NCI-H345 treated with DMSO at 0.1 percent for 48 hours (cell line): Measurements from ENCODE around the gene GSTA3.
"Not testable (repeated sequence)": the region's sequence is repeated elsewhere in the genome, so short reads cannot be mapped to it uniquely, and the experiment has no call there.

Source experiments
- DNase-seq: peaks from one replicate; lab custom pipeline; 2025; ENCODE audit not compliant: unreplicated experiment; lab: John Stamatoyannopoulos, UW

GSTA3 gene

DNA sequence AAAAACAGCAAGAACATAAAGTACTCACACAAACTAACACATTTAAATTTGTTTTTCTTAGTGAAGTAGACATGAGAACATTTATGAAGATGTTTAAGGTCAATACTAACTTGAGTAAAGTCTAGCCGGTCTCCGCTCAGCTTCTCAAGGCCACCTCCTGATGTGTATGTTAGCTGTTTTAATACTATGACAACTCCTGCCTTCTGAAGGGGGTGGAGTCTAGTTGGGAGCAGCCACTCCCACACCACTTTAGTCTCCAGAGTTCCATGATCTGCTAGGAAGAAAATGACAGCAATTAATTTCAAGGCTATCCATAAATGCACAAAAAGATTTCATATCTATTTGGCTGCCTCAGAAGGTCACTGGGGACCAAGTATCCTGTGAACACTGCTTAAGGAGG lies at the start of gene GSTA3:
Gene GSTA3, minus strand, starts transcription at position 168 of the 400 bp plus-strand sequence. CDS start 3,864 bp downstream, outside the sequence.
- DNase-seq = no peak

DNA sequence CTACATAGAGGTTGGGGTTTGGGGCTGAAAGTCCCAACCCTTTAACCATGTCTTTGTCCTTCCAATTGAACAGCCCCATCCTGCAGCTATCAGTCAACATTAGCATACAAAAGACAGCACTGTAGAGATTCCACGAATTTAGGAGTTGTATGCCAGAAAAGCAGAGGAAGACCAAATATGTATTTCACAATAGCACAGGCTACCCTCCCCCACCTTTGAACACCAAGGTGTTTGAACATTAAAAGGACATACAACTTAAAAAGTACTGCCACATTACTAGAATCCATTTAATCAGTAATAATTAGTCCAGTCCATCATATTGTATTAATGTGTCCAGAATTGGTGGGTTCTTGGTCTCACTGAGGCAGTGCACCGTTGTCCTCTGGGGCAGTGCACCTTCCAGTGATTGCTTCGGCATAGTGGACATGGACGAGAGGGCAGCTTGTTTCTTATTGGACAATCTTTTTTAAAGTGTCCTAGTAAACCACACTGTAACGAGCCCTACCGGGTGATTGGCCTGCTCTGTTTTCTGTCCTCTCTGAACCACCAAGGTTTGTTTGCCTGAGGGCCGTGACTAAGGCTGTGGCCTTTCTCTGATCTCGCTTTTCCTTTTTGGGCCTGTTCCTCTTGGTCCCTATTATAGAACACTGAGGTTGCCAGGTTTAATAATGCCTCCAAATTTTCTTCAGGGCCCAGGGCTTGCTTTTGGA lies 49.2 kb upstream of the GSTA3 start:
- DNase-seq = no peak

DNA sequence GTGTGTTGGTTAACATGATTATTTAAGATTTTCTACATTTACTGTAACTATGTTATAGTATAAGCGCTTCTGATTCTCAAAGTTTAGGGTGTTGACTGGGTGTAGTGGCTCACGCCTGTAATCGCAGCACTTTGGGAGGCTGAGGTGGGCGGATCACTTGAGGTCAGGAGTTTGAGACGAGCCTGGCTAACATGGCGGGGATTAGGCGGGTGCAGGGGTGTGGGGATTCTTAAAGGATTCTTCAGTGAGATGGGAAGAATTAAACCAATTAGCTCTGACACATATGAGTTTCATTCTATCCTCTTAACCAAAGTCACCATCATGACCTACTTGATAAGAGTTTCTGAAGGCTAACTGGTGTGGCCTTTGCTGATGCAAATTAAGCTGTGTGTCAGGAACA lies 46.4 kb upstream of the GSTA3 start:
- DNase-seq = no peak

DNA sequence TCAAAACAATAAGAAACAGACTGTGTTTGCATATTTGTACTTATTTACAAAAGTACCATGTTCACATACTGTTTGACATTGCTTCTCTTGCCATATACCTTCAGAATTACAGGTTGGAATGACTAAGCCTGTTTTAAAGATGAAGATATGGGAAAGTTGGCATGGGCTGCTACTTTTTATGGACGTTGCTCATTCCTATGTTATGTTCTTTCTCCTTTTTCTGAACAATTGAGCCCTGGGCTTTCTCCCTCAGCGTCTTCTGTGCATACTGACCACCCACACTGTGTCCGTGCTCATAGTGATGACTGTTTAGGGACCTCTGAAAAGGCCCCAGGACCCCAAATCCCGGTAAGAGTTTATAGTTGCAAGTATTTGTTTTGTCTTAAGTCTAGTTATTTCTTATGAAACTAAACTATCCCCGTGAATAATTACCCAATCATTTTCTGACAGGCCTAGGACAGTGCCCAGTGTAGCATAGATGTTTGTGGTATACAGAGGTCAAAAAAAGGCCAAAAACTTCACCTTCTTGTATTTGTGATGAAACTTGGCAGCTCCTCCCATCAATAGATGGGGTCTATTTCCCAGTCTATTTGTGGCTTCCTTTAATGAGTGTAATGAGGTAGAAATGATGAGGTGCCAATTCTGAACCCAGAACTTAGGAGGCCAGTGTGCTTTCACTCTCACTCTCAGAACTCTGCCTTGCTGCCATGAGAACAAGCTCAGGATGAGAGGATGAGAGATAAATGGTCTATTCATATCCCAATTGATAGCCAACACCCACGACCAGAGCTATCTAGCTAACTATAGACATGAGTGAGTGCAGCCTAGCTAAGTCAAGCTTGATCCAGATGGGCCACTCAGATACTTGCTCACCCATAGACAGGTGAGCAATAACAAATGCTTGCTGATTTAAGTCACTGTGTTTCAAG lies 44.7 kb upstream of the GSTA3 start:
- DNase-seq = no peak

DNA sequence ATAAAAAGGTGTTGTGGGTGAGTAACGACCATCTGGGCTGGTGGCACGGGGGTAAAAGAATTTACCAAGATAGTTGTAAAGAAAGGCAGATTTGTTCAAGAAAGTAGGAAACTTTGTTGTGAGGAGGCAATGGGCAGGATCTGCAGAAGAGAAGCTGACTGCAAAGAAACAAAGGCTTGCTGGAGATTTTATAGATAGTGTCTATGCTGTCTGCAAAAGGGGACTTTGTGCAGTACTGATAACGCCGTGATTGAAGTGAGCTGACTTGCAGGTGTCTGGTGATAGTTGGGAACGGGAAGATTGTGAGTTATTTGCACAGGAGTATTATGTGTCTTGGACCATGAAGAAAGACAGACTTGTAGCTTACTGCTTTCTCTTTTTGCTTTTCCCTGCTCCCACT lies 36.8 kb upstream of the GSTA3 start:
- no peak for DNase-seq

DNA sequence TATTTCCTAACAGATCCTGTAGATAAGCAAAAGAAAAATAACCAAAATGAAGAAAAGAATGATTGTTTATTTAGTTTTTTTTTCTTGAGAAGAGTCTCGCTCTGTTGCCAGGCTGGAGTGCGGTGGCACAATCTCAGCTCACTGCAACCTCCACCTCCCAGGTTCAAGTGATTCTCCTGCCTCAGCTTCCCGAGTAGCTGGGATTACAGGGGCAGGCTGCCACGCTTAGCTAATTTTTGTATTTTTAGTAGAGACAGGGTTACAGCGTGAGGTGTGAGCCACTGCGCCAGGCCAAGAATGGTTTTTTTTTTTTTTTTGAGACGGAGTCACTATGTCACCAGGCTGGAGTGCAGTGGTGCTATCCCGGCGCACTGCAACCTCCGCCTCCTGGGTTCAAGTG lies 33.3 kb upstream of the GSTA3 start:
- not testable (repeated sequence) for DNase-seq

DNA sequence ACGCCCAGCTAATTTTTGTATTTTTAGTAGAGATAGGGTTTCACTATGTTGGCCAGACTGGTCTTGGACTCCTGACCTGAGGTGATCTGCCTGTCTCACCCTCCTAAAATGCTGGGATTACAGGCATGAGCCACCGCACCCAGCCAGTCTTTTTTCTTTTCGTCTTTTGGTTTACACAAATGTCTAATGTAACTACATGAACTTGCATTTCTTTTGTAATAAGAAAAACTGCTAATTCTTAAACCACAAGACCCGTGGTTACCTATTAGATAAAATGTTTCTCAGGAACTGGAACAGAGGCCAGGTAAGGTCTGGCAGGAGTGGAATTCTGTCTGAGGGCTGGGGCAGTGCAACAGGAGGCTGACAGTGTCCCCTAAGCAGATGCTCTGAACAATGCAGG lies 32.7 kb upstream of the GSTA3 start:
- DNase-seq = no peak

DNA sequence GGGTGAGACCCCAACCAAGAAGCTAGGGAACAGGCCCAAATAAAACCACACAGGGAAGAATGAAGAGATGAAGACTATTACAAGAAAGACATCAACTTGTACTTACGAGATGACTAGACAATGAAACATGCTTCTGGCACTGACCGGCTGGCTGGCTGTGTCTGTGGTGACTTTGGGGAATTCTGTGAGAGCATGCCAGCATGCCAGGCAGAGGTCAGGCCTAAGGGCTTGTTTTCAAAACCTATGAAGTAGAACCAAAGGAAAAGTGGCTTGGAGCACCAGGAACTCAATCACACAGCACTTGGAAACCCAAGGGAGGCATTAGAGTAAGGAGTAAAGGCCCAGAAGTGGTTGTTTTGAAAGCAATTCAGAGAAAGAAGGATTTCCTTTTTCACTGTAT lies 28.4 kb upstream of the GSTA3 start:
- no peak for DNase-seq

DNA sequence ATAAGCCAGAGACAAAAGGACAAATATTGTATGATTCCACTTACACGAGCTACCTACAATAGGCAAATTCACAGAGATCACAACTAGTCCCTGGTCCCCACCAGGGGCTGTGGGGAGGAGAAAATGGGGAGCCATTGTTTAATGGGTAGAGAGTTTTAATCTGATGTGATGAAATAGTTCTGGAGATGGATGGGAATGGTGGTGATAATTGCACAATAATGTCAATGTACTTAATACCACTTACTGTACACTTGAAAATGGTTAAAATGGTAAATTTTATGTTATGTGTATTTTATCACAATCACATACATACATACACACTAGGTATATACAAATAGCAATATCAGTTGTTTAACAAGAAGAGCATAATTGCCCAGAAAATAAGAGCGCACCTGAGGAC lies 24.3 kb upstream of the GSTA3 start:
- no peak for DNase-seq

DNA sequence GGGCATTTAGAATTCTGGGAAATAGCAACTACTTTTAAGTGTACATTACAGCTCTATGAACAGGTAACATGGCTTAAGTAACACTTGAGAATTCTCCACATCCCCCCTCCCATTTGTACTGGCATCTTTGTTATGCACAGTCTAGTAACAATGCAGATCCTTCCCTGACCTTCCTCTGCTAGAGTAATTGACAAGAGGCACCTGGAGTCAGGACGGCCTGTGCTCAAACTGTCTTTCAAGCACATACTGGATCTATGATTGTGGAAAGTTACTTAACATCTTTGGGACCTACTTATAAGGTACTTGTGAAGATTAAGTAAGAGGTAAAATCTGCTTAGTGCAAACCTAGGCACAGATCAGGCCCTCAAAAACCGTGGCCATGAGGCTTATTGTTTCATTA lies 21.9 kb upstream of the GSTA3 start:
- DNase-seq = no peak

DNA sequence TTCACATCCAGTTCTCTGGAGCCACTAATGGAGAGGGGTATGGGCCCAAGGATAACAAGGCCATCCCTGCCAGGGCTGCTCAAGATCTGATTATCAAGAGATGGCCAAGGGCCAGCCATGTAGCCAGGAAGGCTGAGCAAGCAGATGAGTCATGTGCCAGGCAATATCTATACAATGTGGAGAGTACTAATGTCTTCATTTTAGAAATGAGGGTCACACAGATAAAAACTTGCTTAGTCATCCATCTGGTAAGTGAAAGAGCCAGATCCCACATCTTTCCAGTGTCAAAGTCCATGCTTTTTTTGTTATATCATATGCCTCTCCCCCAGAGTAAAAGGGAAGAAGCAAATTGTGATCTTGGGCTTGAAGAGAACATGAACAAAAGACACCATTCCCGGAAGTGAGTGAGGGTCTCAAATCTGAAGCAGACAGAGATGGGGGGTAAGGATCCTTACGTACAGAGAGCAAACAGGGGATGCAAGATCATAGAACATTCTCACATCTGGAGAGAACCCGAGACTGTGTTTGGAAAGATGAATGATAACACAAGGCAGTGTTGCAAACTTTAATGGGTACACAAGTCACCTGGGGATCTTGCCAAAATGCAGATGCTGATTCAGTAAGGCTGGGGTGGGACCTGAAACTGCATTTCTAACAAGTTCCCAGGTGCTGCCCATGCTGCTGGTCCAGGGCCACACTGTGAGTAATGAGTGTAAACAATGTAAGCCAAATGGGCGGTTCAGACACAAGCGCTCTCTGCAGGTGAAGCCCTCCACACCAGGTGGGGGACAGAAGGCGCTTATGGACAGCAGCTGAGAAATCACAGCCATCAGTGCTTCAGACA lies 20.0 kb upstream of the GSTA3 start:
- DNase-seq = no peak

DNA sequence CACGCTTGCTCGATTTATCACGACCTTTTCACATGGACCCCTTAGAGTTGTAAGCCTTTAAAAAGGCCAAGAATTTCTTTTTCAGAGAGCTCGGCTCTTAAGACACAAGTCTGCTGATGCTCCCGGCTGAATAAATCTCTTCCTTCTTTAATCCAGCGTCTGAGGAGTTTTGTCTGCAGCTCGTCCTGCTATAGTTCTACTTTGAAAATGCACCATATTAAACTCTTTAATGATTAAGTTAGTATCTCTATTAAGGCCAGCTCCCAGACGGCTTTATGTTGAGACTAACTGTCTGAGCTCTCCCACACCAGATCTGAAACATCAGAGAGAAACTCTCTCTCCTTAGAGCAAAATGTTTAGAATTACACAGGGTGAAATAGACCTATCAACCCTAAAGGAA lies 18.0 kb upstream of the GSTA3 start:
- DNase-seq = no peak

DNA sequence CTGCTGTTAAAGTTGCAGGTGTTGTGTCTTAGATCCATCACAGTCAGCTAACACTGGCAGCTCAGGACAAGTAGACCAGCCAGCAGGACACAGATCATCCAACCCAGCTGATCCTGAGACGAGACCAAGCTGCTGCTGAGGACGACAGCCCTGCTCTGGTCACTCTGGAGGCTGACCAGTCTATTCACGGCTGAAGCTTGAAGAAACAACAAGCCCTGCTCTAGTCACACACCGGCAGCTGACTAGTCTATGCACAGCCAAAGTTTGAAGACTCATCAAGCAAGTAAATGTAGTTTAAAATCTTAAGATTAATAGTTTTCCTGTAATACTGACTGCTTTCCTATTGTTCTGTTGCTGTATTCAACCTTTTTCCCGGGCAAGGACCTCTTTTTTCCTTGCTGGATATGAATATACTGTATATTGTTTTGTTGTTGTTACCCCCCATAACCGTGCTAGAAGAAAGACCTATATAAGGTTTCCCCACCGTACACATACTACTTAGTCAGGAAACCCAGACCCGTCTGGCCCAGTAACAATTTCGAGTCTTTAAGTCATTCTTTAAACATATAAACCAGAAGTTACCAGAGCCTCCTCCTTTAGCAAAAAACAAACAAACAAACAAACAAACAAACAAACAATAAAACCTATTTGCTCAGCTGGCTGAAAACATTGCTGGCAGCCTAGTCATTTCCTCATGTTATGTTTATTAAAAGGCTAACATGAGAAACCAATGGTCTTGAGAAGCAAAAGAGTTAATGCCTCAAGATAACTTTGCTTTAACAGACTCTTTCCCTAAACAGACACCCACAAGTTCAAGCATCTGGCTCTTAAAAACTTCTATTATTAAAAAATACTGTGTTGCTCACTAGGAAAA lies 16.7 kb upstream of the GSTA3 start:
- no peak for DNase-seq

DNA sequence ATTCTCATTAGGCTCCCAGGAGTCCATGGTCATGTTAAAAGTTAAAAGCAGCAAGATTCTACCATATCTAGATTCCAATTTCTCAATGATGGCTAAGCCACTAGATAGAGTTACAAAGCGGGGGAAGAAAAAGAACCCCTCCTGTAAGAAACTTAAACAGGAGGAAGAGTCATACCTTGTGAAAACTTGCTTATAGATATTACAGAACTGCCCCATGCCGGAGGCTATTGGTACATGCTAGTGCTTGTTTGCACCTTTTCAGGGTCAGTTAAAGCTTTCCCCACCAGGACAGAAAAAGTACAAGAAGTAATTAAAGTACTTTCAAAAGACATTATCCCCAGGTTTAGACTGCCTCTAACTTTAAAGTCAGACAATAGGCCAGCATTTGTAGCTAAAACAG lies 15.5 kb upstream of the GSTA3 start:
- DNase-seq = no peak

DNA sequence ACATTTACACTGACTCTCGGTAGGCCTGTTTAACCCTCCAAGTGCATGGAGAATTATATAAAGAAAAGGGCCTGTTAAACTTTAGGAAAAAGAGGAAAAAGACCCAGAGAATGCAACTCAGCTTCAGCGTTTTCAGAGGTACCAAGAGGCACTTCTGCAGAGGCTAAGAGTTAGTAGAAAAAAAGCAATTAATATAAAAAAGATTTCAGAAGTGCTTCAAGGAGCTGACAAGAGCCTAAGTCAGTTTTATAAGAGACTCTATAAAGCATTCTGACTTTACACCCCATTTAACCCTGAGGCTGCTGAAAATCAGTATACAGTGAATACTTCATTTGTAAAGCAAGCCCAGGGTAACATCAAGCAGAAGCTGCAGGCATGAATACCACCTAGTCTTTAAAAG lies 14.2 kb upstream of the GSTA3 start:
- DNase-seq = not testable (repeated sequence)

DNA sequence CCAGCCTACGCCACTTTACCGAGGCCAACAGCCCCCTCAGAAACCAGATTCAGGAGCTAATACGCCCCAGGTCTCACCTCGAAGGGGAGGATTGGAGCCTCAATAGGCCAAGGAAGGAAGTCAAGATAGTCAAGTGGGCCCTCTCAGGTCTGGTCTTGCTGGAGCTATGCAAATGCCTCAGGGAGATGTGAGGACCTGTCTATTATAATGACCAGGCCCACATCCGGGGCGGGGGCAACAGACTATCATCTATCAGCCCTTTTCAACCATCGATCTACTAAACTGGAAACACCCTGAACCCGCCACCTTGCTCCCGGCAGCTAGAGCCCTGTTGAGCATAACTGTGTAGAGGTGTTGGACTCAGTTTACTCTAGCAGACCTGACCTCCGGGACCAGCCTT lies 12.7 kb upstream of the GSTA3 start:
- no peak for DNase-seq

DNA sequence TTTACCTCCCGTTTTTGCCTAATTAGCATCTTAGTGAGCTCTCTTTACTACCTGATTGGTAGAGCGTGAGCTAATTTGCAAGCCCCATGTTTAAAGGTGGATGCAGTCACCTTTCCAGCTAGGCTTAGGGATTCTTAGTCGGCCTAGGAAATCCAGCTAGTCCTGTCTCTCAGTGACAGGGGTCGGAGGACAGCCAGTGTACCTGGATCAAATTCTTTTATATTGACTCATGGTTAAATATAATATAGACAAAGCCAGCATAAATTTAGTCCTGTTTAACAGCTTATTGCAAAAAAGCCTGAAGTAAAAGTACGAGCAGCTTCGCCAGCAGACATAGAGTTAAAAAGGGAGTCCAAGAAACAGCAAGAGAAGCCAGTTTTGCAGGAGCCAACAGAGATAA lies 12.2 kb upstream of the GSTA3 start:
- DNase-seq = no peak

DNA sequence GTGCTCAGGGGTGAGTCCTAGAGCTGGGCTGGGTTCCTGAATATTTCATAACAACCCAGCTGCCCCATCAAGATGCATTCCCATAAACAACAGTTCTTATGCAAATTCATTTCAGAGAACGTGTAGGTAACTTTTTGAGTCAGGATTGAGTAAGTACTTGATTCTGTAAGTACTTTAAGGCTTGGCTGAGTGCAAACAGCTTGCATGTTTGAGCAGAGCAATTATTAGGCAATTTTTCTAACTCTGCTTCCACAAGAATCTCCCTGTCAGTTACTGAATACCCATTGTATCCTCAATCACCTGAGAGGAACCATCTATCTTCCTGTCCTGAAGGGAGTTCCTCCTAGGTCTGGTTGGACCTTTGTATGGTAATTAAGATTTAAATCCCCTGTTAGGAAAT lies 10.0 kb upstream of the GSTA3 start:
- not testable (repeated sequence) for DNase-seq

DNA sequence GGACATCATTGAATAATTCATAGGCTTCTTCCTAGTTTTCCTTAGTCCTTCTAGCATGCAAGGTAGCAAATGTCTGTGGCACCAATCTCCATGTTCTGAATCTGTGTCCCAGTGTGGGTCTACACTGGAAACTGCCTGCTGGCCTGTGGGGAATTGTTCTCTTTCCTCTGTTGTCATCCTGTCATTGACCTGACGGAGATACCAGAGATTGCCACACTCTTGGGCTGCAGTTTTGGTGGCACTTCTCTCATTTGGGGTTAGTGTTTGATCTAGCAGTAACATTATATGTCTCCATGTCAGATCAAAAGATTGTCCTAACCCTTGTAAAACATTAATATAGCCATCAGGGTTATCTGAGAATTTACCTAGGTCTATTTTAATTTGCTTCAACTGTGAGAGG lies 9.3 kb upstream of the GSTA3 start:
- DNase-seq = not testable (repeated sequence)

DNA sequence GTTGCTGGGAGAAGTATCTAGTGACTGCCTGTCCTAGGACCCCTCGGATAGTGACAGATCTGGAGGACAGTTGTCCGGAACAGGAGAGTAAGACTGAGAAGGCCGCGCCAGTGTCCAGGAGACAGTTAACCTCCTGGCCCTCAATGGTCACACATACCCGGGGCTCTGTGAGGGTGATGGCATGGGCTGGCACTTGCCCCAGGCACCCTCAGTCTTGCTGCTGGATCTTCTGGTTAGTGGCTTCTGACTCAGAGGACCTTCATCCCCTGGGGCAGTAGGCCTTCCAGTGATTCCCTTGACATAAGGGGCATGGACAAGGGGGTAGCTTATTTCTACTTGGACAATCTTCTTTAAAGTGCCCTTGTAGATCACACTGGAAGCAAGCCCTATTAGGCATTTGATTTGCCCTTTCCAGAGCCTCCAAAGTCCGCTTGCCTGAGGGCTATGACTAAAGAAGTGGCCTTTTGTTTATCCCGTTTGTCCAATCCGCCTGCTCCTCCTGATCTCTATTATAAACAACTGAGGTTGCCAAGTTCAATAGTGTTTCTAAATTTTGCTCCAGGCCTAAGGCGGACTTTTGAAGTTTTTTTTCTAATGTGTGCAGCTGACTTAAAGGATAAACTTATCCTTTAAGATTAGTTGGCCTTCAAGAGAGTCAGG lies 8.7 kb upstream of the GSTA3 start:
- not testable (repeated sequence) for DNase-seq
